ENCODE data around the gene LY6G5C. TPM values are rescaled to one million over a fixed set of nuclear protein-coding genes. Genes with fewer than 3 reads are reported as not detected.
A peak's percentile ranks its signal among the peaks of the same experiment; 100 is the strongest.

LY6G5C gene
- total RNA-seq, 1 donor from 2014 or later: 6.5 TPM

DNA sequence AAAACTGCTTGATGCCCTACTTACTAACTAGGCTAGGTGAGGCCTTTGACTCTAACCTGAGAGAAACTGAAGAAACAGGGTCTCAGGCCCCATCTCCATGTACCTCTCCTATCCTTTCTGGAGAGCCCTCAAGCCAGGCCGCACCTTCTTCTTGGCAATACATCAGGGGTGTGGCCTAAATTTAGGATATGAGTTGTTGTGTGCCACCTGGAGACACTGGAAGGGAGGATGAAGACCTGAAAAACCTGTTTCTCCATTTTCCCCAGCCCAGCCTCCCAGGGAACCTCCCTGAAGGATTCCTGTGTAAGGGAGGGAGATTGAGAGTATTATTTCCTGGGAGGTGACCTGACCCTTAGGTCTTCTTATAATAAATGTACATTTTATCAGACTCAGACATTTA, 37.4 kb upstream of the LY6G5C start:
- H3K36me3 Mint-ChIP-seq (ENCODE audit: insufficient read depth): no peaks in the 10 kb centered on the region
- H3K9me3 Mint-ChIP-seq (ENCODE audit: low read depth): no peaks in the 10 kb centered on the region
- peaks cover under 1% of the 10 kb centered on the region for H3K27me3 Mint-ChIP-seq
- TF ChIP-seq, protein P1, sequence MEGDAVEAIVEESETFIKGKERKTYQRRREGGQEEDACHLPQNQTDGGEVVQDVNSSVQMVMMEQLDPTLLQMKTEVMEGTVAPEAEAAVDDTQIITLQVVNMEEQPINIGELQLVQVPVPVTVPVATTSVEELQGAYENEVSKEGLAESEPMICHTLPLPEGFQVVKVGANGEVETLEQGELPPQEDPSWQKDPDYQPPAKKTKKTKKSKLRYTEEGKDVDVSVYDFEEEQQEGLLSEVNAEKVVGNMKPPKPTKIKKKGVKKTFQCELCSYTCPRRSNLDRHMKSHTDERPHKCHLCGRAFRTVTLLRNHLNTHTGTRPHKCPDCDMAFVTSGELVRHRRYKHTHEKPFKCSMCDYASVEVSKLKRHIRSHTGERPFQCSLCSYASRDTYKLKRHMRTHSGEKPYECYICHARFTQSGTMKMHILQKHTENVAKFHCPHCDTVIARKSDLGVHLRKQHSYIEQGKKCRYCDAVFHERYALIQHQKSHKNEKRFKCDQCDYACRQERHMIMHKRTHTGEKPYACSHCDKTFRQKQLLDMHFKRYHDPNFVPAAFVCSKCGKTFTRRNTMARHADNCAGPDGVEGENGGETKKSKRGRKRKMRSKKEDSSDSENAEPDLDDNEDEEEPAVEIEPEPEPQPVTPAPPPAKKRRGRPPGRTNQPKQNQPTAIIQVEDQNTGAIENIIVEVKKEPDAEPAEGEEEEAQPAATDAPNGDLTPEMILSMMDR (IDR thresholded peaks at IDR 0.05; ENCODE audit: unreplicated experiment): no peak
- no peak overlapping the region for H3K4me3 Mint-ChIP-seq (ENCODE audit: low read depth)
- peaks cover 26% of the 10 kb centered on the region for H3K4me1 Mint-ChIP-seq (ENCODE audit: low read depth)
- H3K27ac Mint-ChIP-seq: peak overlapping the region; percentile 65
- DNase-seq (ENCODE audit: low spot score, unreplicated experiment): no peak

DNA sequence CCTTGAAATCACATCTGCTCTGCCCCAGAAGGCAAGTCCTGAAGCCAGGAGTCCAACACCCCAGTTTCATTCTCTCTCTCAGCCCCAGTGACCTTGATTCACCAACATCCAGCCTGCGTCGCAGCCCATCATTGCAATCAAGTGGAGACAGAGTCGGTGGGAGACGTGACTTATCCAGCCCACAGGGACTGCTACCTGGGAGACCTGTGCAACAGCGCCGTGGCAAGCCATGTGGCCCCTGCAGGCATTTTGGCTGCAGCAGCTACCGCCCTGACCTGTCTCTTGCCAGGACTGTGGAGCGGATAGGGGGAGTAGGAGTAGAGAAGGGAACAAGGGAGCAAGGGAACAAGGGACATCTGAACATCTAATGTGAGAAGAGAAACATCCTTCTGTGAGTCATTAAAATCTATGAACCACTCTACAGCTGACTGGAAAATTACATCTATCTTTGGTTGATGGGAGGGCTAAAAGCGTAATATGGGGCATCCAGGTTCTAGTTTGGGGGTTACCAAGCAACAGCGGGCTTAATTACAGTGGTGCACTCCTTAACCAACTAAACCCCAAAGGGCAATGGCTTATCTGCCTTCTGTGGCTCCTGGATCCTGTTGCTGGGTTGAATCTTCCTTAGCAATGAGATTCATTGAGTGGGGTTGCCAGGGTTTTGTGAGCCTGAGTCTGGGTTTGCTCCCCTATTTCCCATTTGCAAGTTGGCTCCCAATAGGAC, 36.8 kb upstream of the LY6G5C start:
- Mint-ChIP-seq H3K4me3 (ENCODE audit: low read depth) (no peak overlapping the region), H3K27me3 (peaks cover 5% of the 10 kb centered on the region), H3K27ac (no peak overlapping the region), H3K4me1 (ENCODE audit: low read depth) (peaks cover 30% of the 10 kb centered on the region), H3K9me3 (ENCODE audit: low read depth) (no peaks in the 10 kb centered on the region), H3K36me3 (ENCODE audit: insufficient read depth) (no peaks in the 10 kb centered on the region)
- TF ChIP-seq, protein P1 (IDR thresholded peaks at IDR 0.05; ENCODE audit: unreplicated experiment): peak; percentile 57
- DNase-seq (ENCODE audit: low spot score, unreplicated experiment): peak; percentile 34

DNA sequence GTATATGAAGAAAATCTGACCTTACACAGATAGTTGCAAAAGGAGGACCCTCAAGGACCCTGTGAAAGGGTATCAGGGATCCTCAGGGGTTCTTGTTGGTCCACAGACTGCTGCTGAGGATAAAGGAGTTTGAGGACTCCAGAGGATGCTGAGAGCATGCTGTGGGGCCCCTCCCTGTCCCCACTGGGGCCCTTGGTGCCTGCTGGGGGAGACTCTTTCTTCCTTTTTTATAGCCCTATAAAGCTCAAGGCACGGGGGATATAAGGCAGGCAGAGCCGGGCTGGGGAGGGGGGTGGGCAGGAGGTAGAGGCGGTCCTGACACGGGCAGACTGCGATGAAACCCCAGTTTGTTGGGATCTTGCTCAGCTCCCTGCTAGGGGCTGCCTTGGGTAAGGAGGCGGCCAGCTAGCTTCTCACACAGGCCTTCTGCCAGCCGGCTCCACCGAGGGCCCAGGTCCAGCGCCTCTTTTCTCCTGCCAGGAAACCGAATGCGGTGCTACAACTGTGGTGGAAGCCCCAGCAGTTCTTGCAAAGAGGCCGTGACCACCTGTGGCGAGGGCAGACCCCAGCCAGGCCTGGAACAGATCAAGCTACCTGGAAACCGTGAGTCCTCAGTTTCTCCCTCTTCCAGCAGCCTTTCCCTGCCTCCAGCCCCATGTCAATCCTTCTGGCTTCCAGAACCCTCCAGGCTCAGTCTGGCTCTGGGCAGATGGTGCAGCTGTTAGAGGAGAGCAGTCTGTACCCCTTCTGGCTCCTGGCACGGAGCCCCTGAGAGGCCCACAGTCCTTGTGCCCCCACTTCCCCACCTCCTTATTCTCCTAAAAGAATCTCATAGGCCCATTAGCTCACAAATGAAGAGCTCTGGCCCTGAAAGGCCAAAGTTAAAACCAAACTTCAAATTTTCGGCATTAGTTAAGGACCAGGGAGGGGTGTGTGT, 34.4 kb upstream of the LY6G5C start, which contains the start of gene LY6G6D:
Gene LY6G6D (plus strand): TSS at position 327 of the 937 bp plus-strand sequence. CDS start 8 bp downstream, at position 335.
- no peaks in the 10 kb centered on the region for H3K9me3 Mint-ChIP-seq (ENCODE audit: low read depth)
- peak within 1 kb of the TSS; percentile 88 for H3K27ac Mint-ChIP-seq
- TF ChIP-seq, protein P1 (IDR thresholded peaks at IDR 0.05; ENCODE audit: unreplicated experiment): no peak
- DNase-seq (ENCODE audit: low spot score, unreplicated experiment): no peak
- peaks cover 11% of the 10 kb centered on the region for H3K27me3 Mint-ChIP-seq
- H3K36me3 Mint-ChIP-seq (ENCODE audit: insufficient read depth): no peaks in the 10 kb centered on the region
- peaks cover 32% of the 10 kb centered on the region for H3K4me1 Mint-ChIP-seq (ENCODE audit: low read depth)
- no peak within 1 kb of the TSS for H3K4me3 Mint-ChIP-seq (ENCODE audit: low read depth)

DNA sequence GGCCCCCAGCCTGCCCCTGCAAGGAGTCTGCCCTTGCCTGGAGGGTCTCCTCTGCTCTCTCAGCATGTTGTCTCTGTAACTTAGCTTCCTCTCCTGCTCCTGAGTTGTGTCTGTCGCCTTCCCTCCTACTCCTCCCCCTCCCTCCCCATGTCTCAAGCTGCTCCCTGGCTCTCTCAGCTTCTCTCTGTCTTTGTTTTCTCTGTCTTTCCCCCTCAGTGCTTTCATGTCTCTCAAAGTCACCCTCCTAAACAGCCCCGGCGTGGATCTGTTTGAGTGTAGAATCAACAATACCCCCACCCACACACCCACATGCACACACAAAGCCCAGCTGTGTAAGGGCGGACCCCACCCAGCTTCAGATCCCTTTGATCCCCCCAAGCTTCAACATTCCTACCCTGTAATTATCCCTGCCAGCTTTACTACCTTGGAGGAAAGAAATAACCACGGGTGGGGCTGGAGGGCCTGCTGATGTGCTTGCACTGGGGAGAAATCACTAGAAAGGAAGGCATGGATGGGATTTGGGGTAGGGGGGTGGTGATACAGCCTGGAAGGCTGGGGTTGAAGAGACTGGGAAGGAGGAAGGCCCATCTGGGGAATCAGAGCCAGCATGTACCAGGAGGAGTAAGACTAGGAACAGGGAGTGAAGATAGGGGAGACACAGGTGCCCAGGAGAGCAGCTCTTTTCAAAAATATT, 33.3 kb upstream of the LY6G5C start:
- no peak overlapping the region for H3K4me3 Mint-ChIP-seq (ENCODE audit: low read depth)
- H3K9me3 Mint-ChIP-seq (ENCODE audit: low read depth): no peaks in the 10 kb centered on the region
- TF ChIP-seq, protein P1 (IDR thresholded peaks at IDR 0.05; ENCODE audit: unreplicated experiment): no peak
- H3K4me1 Mint-ChIP-seq (ENCODE audit: low read depth): peaks cover 32% of the 10 kb centered on the region
- H3K36me3 Mint-ChIP-seq (ENCODE audit: insufficient read depth): no peaks in the 10 kb centered on the region
- peaks cover 11% of the 10 kb centered on the region for H3K27me3 Mint-ChIP-seq
- H3K27ac Mint-ChIP-seq: peak overlapping the region; percentile 88
- DNase-seq (ENCODE audit: low spot score, unreplicated experiment): no peak

DNA sequence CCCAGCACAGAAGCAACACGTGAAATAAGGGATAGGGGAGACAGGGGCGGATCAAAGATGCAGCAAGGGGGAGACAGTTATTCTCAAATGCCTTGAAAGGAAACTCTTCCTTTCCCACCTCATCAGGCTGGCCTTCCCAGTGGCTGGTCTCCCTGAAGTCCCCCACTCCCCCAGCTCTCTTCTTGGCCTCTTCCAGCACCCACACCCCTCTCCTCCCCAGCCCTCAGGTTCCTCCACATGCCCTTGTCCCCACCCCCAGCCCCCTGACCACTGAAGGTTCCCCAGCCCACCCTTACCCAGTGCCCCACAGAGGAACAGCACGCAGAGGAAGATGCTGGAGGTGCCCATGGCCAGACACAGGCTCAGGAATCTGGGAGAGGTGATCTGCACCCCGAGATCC, 32.6 kb upstream of the LY6G5C start:
- no peak for DNase-seq (ENCODE audit: low spot score, unreplicated experiment)
- Mint-ChIP-seq H3K4me3 (ENCODE audit: low read depth) (no peak overlapping the region), H3K9me3 (ENCODE audit: low read depth) (no peaks in the 10 kb centered on the region), H3K27ac (no peak overlapping the region), H3K27me3 (peaks cover 11% of the 10 kb centered on the region), H3K4me1 (ENCODE audit: low read depth) (peaks cover 27% of the 10 kb centered on the region), H3K36me3 (ENCODE audit: insufficient read depth) (no peaks in the 10 kb centered on the region)
- TF ChIP-seq, protein P1 (IDR thresholded peaks at IDR 0.05; ENCODE audit: unreplicated experiment): no peak
